ENCODE data around the gene INSM2.

- TF ChIP-seq POLR2A (IDR thresholded peaks at IDR 0.05) (no peak), CTCF (IDR thresholded peaks at IDR 0.05) (no peak)
Measured at GRCh38 chr14:35519986-35520385, 14.0 kb upstream of the INSM2 start.

Measured in suprapubic skin (tissue), 3 donors.